ENCODE data around the gene LYRM4. TPM values are rescaled to one million over a fixed set of nuclear protein-coding genes. Genes with fewer than 3 reads are reported as not detected.

Gene LYRM4
- total and polyA plus RNA-seq, 2 donors (not counting 1 experiment from before 2014, with no cell fraction given) = 14.5 to 31.9 TPM

GRCh38 chr6:5158180-5158579 is 102.6 kb downstream of the LYRM4 start:
- no peak overlapping the region for H3K4me2 ChIP-seq (ENCODE audit: extremely low read depth, insufficient read depth, low read length)
- H3K27ac ChIP-seq (ENCODE audit: insufficient read depth, low read length) = no peak overlapping the region
- TF ChIP-seq EZH2 (IDR thresholded peaks at IDR 0.05; ENCODE audit: low read length, missing control alignments) = no peak
- TF ChIP-seq, protein P1, sequence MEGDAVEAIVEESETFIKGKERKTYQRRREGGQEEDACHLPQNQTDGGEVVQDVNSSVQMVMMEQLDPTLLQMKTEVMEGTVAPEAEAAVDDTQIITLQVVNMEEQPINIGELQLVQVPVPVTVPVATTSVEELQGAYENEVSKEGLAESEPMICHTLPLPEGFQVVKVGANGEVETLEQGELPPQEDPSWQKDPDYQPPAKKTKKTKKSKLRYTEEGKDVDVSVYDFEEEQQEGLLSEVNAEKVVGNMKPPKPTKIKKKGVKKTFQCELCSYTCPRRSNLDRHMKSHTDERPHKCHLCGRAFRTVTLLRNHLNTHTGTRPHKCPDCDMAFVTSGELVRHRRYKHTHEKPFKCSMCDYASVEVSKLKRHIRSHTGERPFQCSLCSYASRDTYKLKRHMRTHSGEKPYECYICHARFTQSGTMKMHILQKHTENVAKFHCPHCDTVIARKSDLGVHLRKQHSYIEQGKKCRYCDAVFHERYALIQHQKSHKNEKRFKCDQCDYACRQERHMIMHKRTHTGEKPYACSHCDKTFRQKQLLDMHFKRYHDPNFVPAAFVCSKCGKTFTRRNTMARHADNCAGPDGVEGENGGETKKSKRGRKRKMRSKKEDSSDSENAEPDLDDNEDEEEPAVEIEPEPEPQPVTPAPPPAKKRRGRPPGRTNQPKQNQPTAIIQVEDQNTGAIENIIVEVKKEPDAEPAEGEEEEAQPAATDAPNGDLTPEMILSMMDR (conservative IDR thresholded peaks at IDR 0.05 in 1 of 2, IDR thresholded peaks at IDR 0.05 in 1 of 2; ENCODE audit: low read depth in 1 of 2, low read length in 2 of 2) = no peak
- no peaks in the 10 kb centered on the region for H3K27me3 ChIP-seq (ENCODE audit: control insufficient read depth, insufficient read depth, low read length)
- no peak for DNase-seq (ENCODE audit: low read depth in 2 of 2)
- no peak overlapping the region for H2AFZ ChIP-seq (ENCODE audit: low read length)
- H4K20me1 ChIP-seq (ENCODE audit: control insufficient read depth, extremely low read depth, insufficient read depth, low read length) = no peaks in the 10 kb centered on the region
- no peaks in the 10 kb centered on the region for H3K4me1 ChIP-seq (ENCODE audit: control insufficient read depth, extremely low read depth, insufficient read depth, low read length)
- H3K4me3 ChIP-seq (replicated peaks in 1 of 4; ENCODE audit: control extremely low read depth in 1 of 4, insufficient read depth in 1 of 4, low read depth in 3 of 4, low read length in 4 of 4) = no peak overlapping the region
- no peaks in the 10 kb centered on the region for H3K79me2 ChIP-seq (ENCODE audit: control insufficient read depth, insufficient read depth, low read length)
- H3K36me3 ChIP-seq (ENCODE audit: control insufficient read depth, insufficient read depth, low read length) = no peaks in the 10 kb centered on the region
- no peak overlapping the region for H3K9ac ChIP-seq (ENCODE audit: insufficient read depth, low read length)
- no peaks in the 10 kb centered on the region for H3K9me3 ChIP-seq (ENCODE audit: control insufficient read depth, insufficient read depth, low read depth, low read length)

DNA sequence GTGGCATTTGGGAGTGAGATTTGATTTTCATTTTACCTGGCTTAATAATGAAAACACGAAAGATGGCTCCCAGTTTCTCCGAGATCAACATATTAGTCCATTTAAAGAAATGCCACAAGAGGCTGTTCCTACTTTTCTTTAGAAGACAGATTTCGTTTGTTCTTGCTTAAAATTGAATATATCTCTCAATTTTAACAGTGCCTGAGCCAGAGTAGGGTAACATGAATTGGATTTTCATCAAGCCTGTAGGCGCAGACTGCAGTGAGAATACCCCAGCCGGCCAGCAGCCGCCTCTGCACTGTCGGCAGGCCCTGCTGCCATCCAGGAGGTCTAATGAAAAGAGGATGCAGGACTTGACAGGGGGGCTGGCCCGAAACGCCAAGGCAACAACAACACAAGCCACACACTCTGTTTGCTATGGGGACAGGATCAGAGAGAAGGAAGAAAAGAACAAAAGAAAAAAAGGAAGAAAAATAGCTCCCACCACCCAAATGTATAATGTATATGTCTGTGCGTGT is 103.1 kb downstream of the LYRM4 start:
- Histone ChIP-seq H3K4me2 (ENCODE audit: extremely low read depth, insufficient read depth, low read length) (no peak overlapping the region), H3K27me3 (ENCODE audit: control insufficient read depth, insufficient read depth, low read length) (no peaks in the 10 kb centered on the region), H3K27ac (ENCODE audit: insufficient read depth, low read length) (no peak overlapping the region), H3K4me3 (replicated peaks in 1 of 4; ENCODE audit: control extremely low read depth in 1 of 4, insufficient read depth in 1 of 4, low read depth in 3 of 4, low read length in 4 of 4) (no peak overlapping the region), H3K9me3 (ENCODE audit: control insufficient read depth, insufficient read depth, low read depth, low read length) (no peaks in the 10 kb centered on the region), H3K4me1 (ENCODE audit: control insufficient read depth, extremely low read depth, insufficient read depth, low read length) (no peaks in the 10 kb centered on the region), H3K79me2 (ENCODE audit: control insufficient read depth, insufficient read depth, low read length) (no peaks in the 10 kb centered on the region), H3K9ac (ENCODE audit: insufficient read depth, low read length) (no peak overlapping the region), H3K36me3 (ENCODE audit: control insufficient read depth, insufficient read depth, low read length) (no peaks in the 10 kb centered on the region), H2AFZ (ENCODE audit: low read length) (no peak overlapping the region), H4K20me1 (ENCODE audit: control insufficient read depth, extremely low read depth, insufficient read depth, low read length) (no peaks in the 10 kb centered on the region)
- DNase-seq (ENCODE audit: low read depth in 2 of 2) = no peak
- TF ChIP-seq, protein P1 (conservative IDR thresholded peaks at IDR 0.05 in 1 of 2, IDR thresholded peaks at IDR 0.05 in 1 of 2; ENCODE audit: low read depth in 1 of 2, low read length in 2 of 2) = no peak
- TF ChIP-seq EZH2 (IDR thresholded peaks at IDR 0.05; ENCODE audit: low read length, missing control alignments) = no peak

DNA sequence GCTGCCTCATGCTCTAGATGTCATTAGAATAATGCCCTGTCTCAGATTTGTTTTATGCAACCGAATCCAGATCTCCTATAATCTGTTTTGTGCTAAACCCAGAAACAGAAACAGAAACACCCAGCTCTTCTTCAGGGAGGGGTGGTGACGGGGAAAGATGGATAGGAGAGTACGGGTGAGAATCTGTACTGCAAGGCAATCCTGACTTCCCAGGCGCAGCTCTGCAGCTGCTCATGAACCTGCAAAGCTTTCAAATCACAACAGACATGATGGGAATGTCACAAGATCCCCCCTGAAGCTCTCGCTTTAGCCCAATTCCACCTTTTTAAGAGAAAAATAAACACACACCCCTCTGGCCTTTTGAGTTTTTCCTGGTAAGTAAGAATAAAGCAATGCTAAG is 104.1 kb downstream of the LYRM4 start:
- H3K79me2 ChIP-seq (ENCODE audit: control insufficient read depth, insufficient read depth, low read length) = no peaks in the 10 kb centered on the region
- TF ChIP-seq EZH2 (IDR thresholded peaks at IDR 0.05; ENCODE audit: low read length, missing control alignments) = no peak
- TF ChIP-seq, protein P1 (conservative IDR thresholded peaks at IDR 0.05 in 1 of 2, IDR thresholded peaks at IDR 0.05 in 1 of 2; ENCODE audit: low read depth in 1 of 2, low read length in 2 of 2) = no peak

More for the DNA sequence above, 104.1 kb downstream of the LYRM4 start:
- Histone ChIP-seq H4K20me1 (ENCODE audit: control insufficient read depth, extremely low read depth, insufficient read depth, low read length) (no peaks in the 10 kb centered on the region), H3K36me3 (ENCODE audit: control insufficient read depth, insufficient read depth, low read length) (no peaks in the 10 kb centered on the region), H3K27me3 (ENCODE audit: control insufficient read depth, insufficient read depth, low read length) (no peaks in the 10 kb centered on the region), H2AFZ (ENCODE audit: low read length) (no peak overlapping the region), H3K4me1 (ENCODE audit: control insufficient read depth, extremely low read depth, insufficient read depth, low read length) (no peaks in the 10 kb centered on the region), H3K27ac (ENCODE audit: insufficient read depth, low read length) (no peak overlapping the region), H3K4me2 (ENCODE audit: extremely low read depth, insufficient read depth, low read length) (no peak overlapping the region), H3K9ac (ENCODE audit: insufficient read depth, low read length) (no peak overlapping the region), H3K4me3 (replicated peaks in 1 of 4; ENCODE audit: control extremely low read depth in 1 of 4, insufficient read depth in 1 of 4, low read depth in 3 of 4, low read length in 4 of 4) (no peak overlapping the region), H3K9me3 (ENCODE audit: control insufficient read depth, insufficient read depth, low read depth, low read length) (no peaks in the 10 kb centered on the region)
- DNase-seq (ENCODE audit: low read depth in 2 of 2) = no peak
